HFF-Myc (cell line): ENCODE measurements around the gene RFESD.
"Not testable (repeated sequence)": the region's sequence is repeated elsewhere in the genome, so short reads cannot be mapped to it uniquely, and the experiment has no call there.

ENCODE experiments used
- DNase-seq: peaks from one replicate; pipeline ENCODE4 v3.0.0-alpha.2; 2011; ENCODE audit warnings: low read depth; ENCODE audit errors: extremely low read depth
- H3K4me3 ChIP-seq: replicated peaks from 2 replicates; pipeline ENCODE4 v1.5.1; 2011; ENCODE audit warnings: low read depth, mild to moderate bottlenecking, control low read depth, low read length
- TF ChIP-seq, protein P1 (sequence below): IDR thresholded peaks from 2 replicates; pipeline ENCODE4 v1.5.1; 2012; ENCODE audit warnings: mild to moderate bottlenecking, low read depth, low read length, control low read depth; ENCODE audit errors: missing control alignments

The RFESD gene

DNA sequence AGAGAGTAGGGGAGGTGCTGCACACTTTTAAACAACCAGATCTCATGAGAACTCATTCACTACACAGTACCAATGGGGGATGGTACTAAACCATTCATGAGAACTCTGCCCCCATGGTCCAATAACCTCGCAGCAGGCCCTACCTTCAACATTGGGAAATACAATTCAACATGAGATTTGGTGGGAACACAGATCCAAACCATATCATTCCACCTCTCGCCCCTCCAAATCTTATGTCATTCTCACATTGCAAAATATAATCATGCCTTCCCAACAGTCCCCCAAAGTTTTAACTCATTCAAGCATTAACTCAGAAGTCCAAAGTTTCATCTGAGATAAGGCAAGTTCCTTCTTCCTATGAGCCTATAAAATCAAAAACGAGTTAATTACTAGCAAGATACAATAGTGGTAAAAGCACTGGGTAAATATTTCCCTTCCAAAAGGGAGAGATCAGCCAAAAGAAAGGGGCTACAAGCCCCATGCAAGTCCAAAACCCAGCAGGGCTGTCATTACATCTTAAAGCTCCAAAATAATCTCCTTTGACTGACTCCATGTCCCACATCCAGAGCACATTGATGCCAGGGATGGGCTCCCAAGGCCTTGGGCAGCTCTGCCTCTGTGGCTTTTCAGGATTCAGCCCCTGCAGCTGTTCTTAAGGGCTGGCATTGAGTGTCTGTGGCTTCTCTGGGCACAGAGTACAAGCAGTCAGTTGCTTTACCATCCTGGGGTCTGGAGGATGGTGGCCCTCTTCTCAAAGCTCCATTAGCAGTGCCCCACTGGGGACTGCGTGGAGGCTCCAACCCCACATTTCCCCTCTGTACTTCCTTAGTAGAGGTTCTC lies 18.4 kb upstream of the RFESD start:
- no peak overlapping the region for H3K4me3 ChIP-seq
- TF ChIP-seq, protein P1, sequence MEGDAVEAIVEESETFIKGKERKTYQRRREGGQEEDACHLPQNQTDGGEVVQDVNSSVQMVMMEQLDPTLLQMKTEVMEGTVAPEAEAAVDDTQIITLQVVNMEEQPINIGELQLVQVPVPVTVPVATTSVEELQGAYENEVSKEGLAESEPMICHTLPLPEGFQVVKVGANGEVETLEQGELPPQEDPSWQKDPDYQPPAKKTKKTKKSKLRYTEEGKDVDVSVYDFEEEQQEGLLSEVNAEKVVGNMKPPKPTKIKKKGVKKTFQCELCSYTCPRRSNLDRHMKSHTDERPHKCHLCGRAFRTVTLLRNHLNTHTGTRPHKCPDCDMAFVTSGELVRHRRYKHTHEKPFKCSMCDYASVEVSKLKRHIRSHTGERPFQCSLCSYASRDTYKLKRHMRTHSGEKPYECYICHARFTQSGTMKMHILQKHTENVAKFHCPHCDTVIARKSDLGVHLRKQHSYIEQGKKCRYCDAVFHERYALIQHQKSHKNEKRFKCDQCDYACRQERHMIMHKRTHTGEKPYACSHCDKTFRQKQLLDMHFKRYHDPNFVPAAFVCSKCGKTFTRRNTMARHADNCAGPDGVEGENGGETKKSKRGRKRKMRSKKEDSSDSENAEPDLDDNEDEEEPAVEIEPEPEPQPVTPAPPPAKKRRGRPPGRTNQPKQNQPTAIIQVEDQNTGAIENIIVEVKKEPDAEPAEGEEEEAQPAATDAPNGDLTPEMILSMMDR = no peak
- DNase-seq = no peak

DNA sequence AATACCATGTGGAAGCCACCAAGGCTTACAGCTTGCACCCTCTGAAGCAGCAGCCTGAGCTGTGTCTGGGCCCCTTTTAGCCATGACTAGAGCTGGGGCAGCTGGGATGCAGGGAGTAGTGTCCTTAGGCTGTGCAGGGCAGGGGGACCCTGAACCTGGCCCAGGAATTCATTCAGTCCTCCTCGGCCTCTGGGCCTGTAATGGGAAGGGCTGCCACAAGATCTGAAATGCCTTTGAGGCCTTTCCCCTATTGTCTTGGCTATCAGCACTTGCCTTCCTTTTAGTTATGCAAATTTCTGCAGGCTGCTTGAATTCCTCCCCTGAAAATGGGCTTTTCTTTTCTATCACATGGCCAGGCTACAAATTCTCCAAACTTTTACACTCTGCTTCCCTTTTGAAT lies 17.6 kb upstream of the RFESD start:
- no peak overlapping the region for H3K4me3 ChIP-seq
- no peak for DNase-seq
- TF ChIP-seq, protein P1 = no peak

DNA sequence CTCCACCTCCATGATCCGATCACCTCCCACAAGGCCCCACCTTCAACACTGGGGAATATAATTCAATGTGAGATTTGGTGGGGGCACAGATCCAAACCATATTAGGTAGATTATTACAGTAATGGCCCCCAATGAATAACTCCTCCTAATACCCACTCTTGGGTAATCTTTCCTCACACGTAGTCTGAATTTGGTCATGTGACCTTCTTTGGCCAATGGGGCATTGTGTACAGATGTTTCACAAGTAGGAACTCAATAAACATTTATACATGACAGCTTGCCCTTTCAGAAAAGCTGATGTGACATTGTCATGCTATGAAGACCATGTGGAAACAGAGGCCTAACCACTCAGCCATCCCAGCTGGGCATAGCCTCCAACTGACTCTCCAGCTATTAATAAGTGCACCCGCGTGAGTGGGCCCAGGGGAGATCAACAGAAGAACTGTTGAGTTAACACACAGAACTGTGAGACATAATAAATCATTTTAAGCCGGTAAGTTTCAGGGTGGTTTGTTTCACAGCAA lies 16.1 kb upstream of the RFESD start:
- no peak overlapping the region for H3K4me3 ChIP-seq
- DNase-seq = no peak
- TF ChIP-seq, protein P1 = no peak

DNA sequence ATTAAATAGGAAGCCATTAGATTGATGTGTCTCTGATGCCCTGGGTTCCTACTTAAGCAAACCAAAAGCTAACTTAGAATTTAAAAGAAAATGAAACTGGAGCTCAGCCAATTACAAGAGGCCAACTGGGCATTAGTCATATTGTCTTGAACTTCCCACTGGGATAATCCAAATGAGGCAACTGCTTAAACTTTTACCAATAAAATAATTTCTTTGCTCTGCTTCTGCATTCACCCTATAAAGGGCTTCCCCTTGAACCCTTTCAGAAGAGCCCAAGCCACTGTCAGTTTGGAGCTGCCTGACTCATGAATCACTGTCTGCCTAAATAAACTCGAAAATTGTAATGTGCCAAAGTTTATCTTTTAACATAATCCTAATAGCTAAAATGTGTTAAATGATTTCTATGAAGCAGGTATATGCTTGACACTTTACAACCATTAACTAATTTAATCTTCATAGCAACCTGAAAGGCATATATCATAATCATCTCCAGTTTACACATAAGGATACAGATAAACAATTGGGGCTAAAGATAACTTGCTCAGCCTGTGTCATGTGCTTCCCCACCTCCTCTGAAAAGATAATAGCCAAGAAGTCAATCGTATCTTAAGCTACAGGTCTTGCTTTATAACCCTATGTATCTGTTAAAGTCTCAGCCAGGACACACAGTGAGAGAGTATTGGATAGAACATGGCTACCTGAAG lies 15.2 kb upstream of the RFESD start:
- TF ChIP-seq, protein P1 = no peak
- DNase-seq = peak; percentile 44
- no peak overlapping the region for H3K4me3 ChIP-seq

DNA sequence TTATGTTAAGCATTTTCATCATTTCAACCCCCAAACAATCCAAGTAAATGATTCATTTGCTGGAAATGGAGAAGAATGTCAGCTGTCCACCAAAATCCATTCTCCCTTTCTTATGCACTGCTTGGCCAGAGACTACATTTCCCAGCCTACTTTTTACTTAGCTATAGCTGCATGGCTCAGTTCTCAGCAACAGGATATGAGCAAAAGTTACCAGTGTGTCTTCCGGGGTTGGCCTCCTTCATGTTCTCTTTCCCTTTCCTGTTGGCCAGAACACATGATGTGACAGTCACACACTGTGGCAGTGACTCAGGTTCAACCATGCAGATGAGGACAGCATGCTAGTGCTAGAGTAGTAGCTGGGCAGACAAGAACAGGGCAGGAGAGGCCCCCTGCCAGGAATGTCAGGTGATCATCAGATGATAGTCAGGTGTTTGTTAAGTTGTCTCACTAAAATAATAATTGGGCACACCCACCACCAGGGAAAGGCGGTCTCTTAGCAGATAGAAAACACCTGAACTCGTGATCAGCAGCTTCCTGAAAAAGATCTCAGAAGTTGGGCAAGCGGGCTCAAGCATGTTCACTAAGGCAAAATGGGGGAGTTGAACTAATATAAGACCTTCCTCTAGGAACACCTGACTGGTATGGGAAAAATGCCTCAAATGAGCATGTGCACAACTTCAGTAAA lies 14.4 kb upstream of the RFESD start:
- TF ChIP-seq, protein P1 = no peak
- peak; percentile 29 for DNase-seq
- H3K4me3 ChIP-seq = no peak overlapping the region

DNA sequence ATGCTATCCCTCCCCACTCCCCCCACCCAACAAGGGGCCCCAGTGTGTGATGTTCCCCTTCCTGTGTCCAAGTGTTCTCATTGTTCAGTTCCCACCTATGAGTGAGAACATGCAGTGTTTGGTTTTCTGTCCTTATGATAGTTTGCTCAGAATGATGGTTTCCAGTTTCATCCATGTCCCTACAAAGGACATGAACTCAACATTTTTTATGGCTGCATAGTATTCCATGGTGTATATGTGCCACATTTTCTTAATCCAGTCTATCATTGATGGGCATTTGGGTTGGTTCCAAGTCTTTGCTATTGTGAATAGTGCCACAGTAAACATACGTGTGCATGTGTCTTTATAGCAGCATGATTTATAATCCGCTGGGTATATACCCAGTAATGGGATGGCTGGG lies 13.6 kb upstream of the RFESD start:
- DNase-seq, H3K4me3 ChIP-seq: not testable (repeated sequence)

DNA sequence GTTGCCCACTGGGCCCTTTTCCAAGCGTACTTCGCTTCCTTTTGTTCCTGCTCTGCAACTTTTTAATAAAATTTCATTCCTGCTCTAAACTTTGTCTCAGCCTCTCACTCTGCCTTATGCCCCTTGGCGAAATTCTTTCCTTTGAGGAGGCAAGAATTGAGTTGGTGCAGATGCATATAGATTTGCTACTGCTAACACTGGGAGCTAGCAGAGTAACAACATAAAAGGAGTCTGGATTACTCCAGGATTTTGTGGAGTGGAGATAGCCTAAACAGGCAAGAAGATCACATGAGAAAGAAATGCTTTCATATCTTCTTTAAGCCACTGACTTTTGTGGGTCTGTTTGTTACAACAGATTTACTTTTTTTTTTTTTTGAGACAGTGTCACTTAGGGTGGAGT lies 12.9 kb upstream of the RFESD start:
- H3K4me3 ChIP-seq = no peak overlapping the region
- TF ChIP-seq, protein P1 = no peak
- no peak for DNase-seq
